Left ventricle myocardium inferior (tissue), 1 donor: ENCODE results near the gene IFITM5. TPM values are rescaled to one million over a fixed set of nuclear protein-coding genes. Genes with fewer than 3 reads are reported as not detected.
"Not testable (repeated sequence)": the region's sequence is repeated elsewhere in the genome, so short reads cannot be mapped to it uniquely, and the experiment has no call there.

Experiments used
- DNase-seq: peaks from one replicate; pipeline ENCODE4 v3.0.0-alpha.2; 2020
- H3K27ac ChIP-seq: fragments of 200-600 bp; replicated peaks from 2 replicates; pipeline ENCODE4 v1.8.0; 2021
- H3K27me3 ChIP-seq: fragments of 200-600 bp; 2 replicates; pipeline ENCODE4 v1.8.0; 2021; ENCODE audit warnings: low read depth
- H3K36me3 ChIP-seq: fragments of 200-600 bp; 2 replicates; pipeline ENCODE4 v1.8.0; 2021
- H3K4me1 ChIP-seq: fragments of 200-600 bp; 2 replicates; pipeline ENCODE4 v1.8.0; 2021
- H3K4me3 ChIP-seq: fragments of 200-600 bp; 2 replicates; pipeline ENCODE4 v1.8.0; 2021; ENCODE audit warnings: mild to moderate bottlenecking, moderate library complexity
- H3K9me3 ChIP-seq: fragments of 200-600 bp; replicated peaks from 2 replicates; pipeline ENCODE4 v1.8.0; 2021
- intact Hi-C: fragments of 100-400 bp; cut with micrococcal nuclease; formaldehyde crosslinking; loops from one replicate; pipeline ENCODE4 v1.11.0; 2022
- total RNA-seq: library from RNA; stranded (reverse); fragmentation: NEBNext Ultra II Directional; extraction: Animal tissue kit (Norgen Biotek cat#: 25700); gene quantifications from one replicate; pipeline ENCODE4 v1.2.1, GENCODE V29; 2021
- TF ChIP-seq, protein P1 (sequence below): fragments of 200-600 bp; IDR thresholded peaks from 2 replicates; pipeline ENCODE4 v1.8.0; 2021; ENCODE audit warnings: antibody characterized with exemption, mild to moderate bottlenecking, borderline replicate concordance
- donor health status: DM: no; HTN: yes; CAD: no; lungs with severe emphysema.

Gene IFITM5
- total RNA-seq, 1 donor from 2014 or later, result not detected

DNA sequence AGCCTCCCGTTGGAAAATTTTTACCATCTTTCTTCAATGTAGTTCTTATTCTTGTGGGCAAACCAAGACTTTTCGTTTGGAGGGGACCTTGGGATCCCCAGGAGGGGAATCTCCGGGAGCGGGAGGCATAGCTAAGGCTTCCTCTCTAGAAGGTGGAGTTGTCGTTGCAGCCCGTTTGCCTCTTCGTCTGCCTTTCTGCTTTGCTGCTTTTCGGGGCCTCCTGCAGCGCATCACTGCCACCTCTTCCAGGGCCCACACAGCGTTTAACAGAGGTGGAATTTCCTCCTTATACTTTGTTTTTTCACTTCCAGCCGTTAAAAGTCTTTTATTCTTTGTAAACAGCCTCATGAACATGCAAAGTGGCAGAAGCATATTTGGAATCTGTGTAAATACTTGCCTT is 24.8 kb upstream of the IFITM5 start:
- TF ChIP-seq, protein P1, sequence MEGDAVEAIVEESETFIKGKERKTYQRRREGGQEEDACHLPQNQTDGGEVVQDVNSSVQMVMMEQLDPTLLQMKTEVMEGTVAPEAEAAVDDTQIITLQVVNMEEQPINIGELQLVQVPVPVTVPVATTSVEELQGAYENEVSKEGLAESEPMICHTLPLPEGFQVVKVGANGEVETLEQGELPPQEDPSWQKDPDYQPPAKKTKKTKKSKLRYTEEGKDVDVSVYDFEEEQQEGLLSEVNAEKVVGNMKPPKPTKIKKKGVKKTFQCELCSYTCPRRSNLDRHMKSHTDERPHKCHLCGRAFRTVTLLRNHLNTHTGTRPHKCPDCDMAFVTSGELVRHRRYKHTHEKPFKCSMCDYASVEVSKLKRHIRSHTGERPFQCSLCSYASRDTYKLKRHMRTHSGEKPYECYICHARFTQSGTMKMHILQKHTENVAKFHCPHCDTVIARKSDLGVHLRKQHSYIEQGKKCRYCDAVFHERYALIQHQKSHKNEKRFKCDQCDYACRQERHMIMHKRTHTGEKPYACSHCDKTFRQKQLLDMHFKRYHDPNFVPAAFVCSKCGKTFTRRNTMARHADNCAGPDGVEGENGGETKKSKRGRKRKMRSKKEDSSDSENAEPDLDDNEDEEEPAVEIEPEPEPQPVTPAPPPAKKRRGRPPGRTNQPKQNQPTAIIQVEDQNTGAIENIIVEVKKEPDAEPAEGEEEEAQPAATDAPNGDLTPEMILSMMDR, result no peak
- intact Hi-C loops, result no loop called here
- no peak for DNase-seq
- Histone ChIP-seq H3K9me3 (no peaks in the 10 kb centered on the region), H3K36me3 (no peaks in the 10 kb centered on the region), H3K27me3 (peaks cover 10% of the 10 kb centered on the region), H3K4me3 (peak overlapping the region; percentile 46), H3K27ac (peak overlapping the region; percentile 97), H3K4me1 (peaks cover 52% of the 10 kb centered on the region)

DNA sequence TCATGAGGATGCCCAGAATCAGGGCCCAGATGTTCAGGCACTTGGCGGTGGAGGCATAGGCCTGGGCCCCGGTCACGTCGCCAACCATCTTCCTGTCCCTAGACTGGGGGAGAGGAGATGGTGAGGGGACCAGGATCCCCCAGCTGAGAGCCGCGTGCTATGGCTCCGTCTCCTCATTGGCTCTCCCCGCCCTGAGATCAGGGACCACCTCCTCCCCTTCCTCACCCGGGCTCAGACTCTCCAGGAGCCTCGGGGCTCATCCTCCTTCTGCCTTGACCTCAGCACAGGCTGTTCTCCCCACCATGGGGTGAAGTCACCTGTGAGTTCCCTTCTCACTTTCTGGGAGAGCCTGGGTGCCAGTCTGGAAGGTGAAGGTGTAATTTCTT is 20.6 kb upstream of the IFITM5 start:
- intact Hi-C loops, DNase-seq: not testable (repeated sequence)
- H3K4me3 ChIP-seq, result peak overlapping the region; percentile 87

DNA sequence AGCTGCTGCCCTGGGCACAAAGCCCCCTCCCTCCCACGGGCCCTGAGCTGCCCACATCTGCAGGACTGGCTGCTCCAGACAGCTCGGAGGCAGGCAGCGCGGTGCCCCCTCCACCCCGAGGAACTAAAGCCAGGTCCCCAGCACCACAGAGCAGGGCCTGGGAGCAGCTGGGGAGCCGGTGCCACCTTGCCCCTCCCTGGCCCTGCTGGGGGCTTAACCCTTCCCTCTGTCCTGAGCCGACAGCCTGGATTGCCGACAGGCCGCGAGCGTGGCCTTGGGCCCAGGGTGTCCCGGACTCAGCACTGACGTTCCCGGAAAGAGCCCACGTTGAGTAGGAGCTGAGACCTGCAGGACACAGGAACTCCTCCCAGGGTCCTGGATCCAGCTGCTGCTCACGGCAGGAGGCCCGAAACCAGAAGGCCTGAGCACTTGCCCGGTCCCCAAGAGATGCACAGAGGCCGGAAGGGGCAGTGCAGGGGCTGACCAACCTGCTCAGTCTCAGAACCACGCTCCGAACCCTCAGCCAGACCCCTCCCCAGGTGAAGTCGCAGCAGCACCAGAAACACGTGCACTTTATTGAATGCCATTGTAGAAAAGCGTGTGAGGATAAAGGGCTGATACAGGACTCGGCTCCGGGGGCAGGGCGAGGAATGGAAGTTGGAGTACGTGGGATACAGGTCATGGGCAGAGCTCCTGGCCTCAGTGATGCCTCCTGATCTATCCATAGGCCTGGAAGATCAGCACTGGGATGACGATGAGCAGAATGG is 20.0 kb upstream of the IFITM5 start:
- H3K9me3 ChIP-seq, intact Hi-C loops, DNase-seq, H3K36me3 ChIP-seq: not testable (repeated sequence)
- Histone ChIP-seq H3K27me3 (peaks cover 34% of the 10 kb centered on the region), H3K4me1 (peaks cover 41% of the 10 kb centered on the region), H3K27ac (peak overlapping the region; percentile 98), H3K4me3 (peak overlapping the region; percentile 87)

More for the DNA sequence above, 20.6 kb upstream of the IFITM5 start:
- H3K9me3 ChIP-seq, H3K36me3 ChIP-seq: not testable (repeated sequence)
- peaks cover 31% of the 10 kb centered on the region for H3K27me3 ChIP-seq
- peaks cover 47% of the 10 kb centered on the region for H3K4me1 ChIP-seq
- peak overlapping the region; percentile 98 for H3K27ac ChIP-seq

DNA sequence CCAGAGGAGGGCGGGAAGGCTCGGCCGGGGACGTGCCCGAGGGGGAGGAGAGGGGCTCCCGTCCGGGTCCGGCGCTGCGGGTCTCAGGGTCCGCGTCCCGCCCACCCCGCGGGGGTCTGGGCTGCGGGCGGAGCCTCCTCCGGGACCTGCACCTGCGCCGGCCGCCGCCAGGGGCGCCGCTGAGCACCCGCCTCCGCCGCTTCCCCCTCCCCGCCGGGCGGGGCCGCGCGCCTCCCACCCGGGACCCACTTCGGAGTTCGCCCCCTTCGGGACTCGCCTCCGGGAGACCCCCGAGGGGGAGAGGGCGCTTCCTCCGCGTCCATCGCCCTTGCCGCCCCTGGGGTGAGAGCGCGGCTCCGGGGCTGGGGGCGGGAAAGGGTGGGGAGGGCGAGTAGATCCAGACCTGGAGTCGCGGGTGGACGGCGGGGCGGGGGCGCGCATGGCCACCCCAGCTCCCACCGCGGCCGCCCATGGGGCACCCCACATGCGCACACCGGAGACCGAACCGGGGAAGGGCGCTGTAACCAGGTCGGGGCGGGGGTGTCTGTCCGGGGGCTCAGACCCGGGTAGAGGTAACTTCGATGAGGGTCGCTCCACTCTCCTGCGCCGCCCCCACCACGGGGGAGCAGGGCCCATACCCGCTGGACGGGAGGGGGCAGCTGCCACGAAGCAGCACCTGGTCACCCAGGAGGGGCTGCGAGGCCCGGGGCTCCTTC is 19.2 kb upstream of the IFITM5 start:
- Histone ChIP-seq H3K4me3 (peak overlapping the region; percentile 87), H3K27me3 (peaks cover 41% of the 10 kb centered on the region), H3K4me1 (peaks cover 43% of the 10 kb centered on the region), H3K27ac (peak overlapping the region; percentile 98)
- H3K36me3 ChIP-seq, H3K9me3 ChIP-seq, intact Hi-C loops, DNase-seq: not testable (repeated sequence)

DNA sequence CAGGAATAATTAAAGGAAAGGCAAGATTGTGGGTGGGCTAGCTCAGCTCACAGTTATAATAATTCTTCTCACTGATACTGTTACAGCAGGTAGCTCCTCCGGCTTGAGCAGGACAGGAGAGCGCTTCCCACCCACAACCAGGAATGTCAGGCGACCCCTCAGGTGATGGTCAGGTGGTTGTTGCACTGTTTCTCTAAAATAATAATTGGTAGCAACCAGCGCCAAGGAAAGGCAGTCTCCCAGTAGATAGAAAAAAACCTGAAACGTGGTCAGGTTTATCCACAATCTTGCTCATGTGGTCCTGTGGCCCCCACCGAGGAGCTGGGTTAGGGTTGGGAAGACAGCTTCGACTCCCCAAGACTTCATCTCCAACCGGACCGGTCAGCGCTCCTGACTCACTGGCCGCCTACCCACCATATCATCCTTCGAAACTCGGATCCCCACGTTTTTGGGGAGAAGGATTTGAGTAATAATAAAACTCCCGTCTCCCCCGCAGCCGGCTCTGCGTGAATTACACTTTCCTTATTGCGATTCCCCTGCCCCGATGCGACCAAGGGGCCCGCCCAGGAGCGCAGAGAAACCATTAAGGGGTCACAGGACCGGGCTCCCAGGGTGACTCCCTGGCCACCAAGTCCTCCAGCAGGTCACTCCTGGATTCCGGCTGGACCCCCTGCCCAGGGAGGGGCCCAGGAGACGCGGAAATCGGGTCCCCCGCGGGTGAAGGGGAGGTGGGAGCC is 18.5 kb upstream of the IFITM5 start:
- DNase-seq, H3K36me3 ChIP-seq, intact Hi-C loops, H3K9me3 ChIP-seq: not testable (repeated sequence)
- Histone ChIP-seq H3K27ac (peak overlapping the region; percentile 94), H3K4me1 (peaks cover 49% of the 10 kb centered on the region), H3K4me3 (peak overlapping the region; percentile 74), H3K27me3 (peaks cover 48% of the 10 kb centered on the region)

- Histone ChIP-seq H3K4me1 (peaks cover 54% of the 10 kb centered on the region), H3K9me3 (no peaks in the 10 kb centered on the region), H3K27me3 (peaks cover 56% of the 10 kb centered on the region), H3K36me3 (no peaks in the 10 kb centered on the region), H3K27ac (peak overlapping the region; percentile 94), H3K4me3 (peak overlapping the region; percentile 74)
- intact Hi-C loops, result no loop called here
- no peak for DNase-seq
- TF ChIP-seq, protein P1, result no peak
These were observed 17.6 kb upstream of the IFITM5 start for GRCh38 chr11:316891-317301.

DNA sequence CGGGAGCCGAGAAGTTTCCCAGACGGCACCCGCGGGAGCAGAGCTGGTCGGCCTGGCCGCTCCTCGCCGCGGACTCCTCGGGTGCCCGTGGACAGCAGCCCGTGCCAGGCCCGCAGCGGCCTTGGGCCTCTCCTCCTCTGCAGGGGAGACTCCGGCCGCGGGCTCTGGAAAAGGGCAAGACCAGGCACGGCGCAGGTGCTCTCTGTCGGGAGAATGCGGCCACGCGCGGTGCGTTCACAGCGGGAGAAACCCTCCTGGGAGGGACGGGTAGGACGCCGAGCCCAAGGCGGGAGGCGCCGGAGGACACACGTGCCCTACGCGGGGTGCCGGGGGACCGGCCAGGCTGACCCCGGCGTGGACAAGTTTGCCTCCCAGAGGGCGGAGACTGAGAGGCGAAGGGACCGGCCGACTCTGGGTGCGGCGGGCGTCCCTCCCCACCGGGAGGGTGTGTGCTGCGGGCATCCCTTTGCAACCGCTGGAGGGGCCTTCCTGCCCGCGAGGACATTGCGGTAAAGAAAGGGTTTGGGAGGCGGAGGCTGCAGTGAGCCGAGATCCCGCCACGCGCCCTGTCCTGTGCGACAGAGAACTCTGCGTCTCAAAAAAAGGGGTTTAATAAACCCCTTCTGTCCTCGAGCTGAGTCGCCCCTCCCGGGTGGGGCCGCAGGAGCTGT is 16.8 kb upstream of the IFITM5 start:
- intact Hi-C loops, result no loop called here
- DNase-seq, result peak; percentile 44
- H3K4me3 ChIP-seq, result peak overlapping the region; percentile 74
- H3K4me1 ChIP-seq, result peaks cover 57% of the 10 kb centered on the region
- H3K27me3 ChIP-seq, result peaks cover 59% of the 10 kb centered on the region
- peak overlapping the region; percentile 94 for H3K27ac ChIP-seq
- no peaks in the 10 kb centered on the region for H3K9me3 ChIP-seq
- H3K36me3 ChIP-seq, result no peaks in the 10 kb centered on the region
- TF ChIP-seq, protein P1, result no peak
